GM18861 (cell line): ENCODE results near the gene NEBL.
"Not testable (repeated sequence)": the region's sequence is repeated elsewhere in the genome, so short reads cannot be mapped to it uniquely, and the experiment has no call there.

Experiments
- ATAC-seq: cut with Tn5 transposase; IDR thresholded peaks from one replicate; pipeline ENCODE4 v1.9.1; 2021; ENCODE audit not compliant: unreplicated experiment

Gene NEBL

DNA sequence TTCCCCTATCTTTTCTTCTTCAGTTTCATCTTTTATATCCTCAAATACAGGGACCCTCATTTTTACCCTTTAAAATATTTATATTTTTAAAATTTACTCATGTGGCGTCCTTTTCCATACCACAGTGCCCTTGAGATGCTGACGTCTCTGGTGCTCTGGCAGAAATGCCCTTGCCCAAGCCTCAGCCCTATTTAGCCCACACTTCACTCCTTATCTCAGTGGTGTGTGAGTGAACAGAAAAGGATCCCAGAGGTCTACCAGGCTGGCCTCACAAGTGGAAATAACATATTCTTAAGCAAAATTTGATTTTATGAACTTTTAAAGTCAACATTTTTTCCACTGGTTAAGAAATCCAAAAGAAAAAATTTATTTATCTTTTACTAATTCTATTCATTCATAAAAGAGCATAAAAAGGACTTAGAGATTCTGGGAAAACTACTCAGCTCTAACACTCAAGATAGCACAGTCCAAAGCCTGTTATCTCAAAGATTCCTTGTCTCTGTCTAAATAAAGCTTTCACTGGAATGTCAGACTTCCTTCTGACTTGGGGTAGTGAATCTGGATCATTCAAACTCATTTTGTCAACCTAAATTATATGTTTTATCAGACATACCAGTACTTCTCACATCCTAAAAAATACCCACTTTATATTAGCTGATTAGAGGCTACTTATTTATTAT, at the start of gene NEBL:
NEBL (minus strand) TSS at position 166 of the 680 bp plus-strand sequence; CDS start at position 60, 106 bp downstream.
- no peak for ATAC-seq

DNA sequence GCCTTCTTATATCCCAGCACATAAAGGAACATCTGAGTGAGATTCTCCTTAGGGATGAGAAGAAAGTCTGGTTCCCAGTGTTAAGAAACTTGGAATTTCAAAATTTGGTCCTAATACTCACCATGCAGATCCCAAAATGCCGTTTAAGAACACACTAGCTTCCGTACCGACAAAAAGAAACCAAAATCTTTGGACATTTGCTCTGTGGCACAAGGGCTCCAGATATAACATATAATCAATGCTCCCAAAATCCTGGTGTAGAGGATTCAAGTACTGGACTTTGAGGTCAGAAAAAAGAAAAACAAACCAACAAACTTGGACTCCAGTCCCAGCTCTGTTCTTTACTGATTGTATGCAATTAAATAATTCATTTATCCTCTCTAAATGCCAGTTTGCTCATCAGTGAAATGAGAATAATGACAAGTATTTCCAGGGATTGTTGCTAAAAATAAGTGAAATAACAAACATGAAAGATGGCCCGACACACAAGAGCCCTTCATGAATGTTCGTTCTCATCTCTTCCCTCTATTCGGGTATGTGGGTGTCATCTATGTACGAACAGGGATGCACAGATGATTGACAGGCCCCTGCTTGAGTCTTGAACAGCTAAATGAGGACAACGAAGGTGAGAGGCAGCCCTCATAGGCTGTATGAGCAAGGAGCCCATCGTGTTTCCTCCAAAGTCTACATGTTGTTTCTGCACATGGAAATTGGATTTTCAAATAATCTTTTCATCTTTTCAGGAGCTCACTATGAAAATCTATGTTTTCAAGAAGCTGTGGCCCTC, 48.6 kb upstream of the NEBL start:
- ATAC-seq: no peak

DNA sequence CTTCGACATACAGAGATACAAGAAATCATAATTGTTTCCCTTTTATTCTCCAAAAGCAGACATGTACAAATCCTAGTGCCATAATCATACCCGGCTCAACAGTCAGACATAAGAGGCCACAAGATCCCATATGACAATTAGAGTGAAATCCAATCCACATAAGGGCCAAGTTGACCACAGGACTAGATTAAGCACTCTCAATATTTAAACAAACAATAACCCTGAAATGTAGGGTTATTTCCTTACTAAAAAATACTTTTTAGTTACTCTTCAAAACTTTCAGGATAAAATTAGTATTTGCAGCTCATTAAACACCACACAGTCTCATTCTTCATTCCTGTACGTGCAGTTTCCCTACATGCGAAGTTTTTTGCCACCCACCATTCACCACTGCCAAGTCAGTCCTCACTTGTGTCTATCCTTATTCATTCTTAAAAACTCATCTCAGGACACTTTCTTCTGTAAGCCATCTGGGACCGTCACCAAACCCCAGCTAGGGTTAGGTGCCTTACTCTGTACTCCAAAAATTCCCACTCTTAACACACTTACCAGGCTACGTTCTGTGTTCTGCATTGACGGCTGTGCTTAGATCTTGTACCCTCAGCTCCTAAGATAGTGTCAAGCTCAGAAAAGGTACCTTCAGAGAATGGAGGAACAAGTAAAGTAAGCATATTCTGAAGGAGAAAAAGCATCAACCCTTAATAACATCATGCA, 47.8 kb upstream of the NEBL start:
- no peak for ATAC-seq

GRCh38 chr10:20939414-20939813, 42.3 kb upstream of the NEBL start:
- not testable (repeated sequence) for ATAC-seq

DNA sequence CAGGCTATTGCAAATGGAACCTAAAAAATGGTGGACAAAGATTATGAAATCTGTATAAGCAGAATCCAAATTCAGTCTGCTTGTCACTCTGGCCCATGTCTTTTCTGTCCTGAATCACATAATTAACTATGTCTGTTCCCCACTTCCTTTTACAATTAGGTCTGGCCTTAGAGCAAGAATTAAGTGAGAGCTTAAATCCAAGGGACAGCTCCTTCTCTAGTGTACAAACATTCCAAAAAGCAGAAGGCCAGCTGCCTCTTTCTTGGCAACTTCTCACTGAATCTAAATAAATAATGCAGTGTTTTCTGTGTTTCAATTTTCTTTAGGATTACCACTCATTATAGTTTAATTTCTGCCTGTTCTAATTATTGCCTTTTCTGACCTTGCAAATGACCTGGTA, 39.3 kb upstream of the NEBL start:
- no peak for ATAC-seq

GRCh38 chr10:20935931-20936330, 38.8 kb upstream of the NEBL start:
- ATAC-seq: no peak

DNA sequence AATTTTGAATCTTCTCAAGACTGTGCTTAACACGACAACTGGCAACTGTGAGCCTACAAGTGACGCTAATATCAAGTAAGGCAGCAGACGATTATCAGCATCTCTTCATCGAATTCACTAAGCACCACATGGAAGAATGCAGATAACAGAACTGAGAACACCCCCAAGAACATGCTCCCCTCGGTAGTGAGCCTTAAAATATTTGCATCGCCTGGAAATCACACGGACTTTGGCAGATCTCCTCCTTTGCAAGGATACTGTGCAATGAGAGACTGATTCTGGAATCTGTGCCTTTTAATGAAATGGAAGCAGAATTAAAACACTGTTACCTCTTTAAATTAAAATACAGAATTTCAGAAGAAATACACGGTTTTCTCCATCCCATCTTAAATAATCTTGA, 38.2 kb upstream of the NEBL start:
- no peak for ATAC-seq

DNA sequence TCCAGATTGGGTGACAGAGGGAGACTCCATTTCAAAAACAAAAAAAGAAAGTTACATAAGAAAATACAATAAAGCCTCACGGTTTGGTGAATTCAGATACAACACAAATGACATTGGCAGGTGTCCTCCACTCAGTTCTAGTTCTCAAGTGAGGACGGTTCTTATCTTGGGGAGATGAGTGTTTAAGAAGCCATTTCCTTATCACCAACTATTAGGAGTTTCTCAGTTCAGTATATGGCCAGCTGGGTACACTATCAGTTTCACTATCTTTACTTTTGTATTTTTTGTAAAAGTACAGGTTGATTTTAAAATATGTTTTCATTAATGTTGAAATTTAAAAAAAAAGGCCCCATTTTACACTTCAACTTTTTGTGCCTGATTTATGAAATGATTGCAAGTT, 36.6 kb upstream of the NEBL start:
- no peak for ATAC-seq

GRCh38 chr10:20932606-20933126, 35.6 kb upstream of the NEBL start:
- ATAC-seq: no peak

- ATAC-seq: no peak
Measured at GRCh38 chr10:20931156-20931795, 34.2 kb upstream of the NEBL start.

- ATAC-seq: no peak
Measured at GRCh38 chr10:20927456-20927855, 30.3 kb upstream of the NEBL start.

DNA sequence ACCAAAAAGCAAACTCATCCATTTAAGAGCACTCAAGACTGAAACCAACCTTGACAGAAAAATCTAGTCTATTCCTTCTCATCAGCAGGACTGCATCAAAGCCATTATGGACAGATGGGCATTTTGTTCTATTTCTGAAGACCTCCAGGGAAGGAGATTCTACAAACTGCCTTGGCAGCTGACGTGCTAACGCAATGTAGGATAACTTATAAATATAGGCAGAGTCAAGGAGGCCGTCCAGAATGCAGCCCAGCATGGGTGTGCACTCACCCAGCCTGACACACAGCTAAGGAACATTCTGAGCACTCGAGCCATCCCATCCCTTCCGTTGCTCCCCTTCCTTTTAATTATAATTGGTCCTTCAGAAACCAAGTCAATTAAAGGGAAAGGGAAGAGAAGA, 25.3 kb upstream of the NEBL start:
- ATAC-seq: no peak

- no peak for ATAC-seq
Measured at GRCh38 chr10:20922033-20922432, 24.9 kb upstream of the NEBL start.

DNA sequence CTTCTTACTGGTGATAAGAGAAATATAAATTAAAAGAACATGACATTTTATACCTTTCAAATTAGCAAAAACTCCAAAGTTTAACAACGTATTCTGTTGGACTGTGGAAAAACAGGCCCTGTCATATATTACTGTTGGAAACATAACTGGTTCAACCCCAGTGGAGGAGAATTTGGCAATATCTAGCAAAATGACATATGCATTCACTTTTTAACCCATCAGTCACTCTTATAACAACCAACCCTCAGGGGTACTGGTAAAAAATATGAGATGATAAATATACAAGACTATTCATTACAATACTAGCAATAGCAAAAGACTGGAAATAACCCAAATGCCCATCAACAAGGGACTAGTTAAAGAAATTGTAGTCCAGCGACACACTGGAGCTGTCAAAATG, 22.9 kb upstream of the NEBL start:
- no peak for ATAC-seq

DNA sequence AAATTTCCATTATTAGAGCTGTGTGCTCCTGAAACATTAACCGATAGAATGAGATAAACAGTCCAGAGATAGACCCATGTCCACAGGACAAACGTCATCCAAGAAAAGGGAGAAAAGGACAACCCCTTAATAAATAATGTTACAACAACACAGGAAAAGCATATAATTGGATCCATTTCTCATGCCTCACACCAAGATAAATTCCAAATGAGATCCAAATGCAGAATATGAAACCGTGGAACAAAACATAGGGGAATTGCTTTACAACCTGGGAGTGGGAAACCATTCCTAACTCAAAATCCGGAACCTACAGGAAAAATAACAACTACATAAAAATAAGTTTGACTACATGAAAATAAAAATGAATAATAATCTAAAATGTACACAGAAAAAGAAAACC, 22.4 kb upstream of the NEBL start:
- no peak for ATAC-seq

DNA sequence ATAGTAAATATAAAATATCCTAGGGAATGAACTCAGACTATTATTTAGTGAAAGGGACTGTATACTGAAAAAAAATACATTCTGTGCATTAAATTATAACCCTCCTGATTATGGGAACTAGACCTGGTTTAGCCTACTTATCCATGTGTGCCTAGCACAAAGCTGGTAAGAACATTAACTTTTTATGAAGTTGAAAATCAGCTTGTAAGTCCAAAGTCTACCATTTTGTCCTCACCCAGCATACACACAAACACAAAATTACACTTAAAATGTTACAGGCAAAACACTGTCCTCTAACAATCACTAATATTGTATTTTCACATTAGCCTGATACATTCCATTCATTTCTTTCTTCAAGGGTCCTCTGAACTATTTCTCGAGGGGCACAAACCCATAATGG, 19.9 kb upstream of the NEBL start:
- no peak for ATAC-seq

GRCh38 chr10:20912969-20913368, 15.9 kb upstream of the NEBL start:
- no peak for ATAC-seq

DNA sequence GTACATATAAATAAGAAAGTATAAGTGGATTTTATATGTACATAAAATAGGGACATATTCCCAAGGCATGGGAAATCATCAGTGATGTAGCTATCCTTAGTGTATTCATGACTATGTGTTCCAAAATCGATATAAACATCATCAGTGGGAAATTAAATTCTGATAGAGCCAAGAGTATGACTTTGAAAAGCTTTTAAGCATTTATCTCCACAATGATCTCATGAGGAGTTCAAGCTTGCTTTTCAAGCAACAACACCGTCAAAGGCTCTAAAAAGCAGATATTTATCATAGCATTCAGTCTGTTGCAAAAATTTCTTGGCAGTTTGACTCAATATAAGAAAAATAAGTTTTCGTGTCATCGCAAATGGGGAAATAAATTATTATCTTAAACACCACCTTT, 14.5 kb upstream of the NEBL start:
- ATAC-seq: no peak

DNA sequence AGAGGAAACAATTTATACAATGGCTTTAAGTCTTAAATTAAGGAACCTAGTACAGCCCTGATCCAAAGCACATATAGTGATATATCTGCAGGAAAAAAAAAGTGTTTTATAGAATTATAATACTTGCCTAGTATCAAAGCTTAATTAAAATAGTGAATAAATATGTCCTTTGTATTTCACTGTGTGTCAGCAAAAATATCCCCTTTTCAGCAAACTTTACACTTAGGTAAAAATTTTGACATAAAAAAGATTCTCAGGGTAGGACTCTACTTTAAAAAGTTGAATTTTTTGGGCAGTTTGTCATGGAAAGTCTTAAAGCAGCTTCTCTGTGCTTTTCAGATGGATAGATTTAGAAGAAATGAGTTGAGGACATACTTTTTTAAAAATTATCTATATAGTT, 12.7 kb upstream of the NEBL start:
- no peak for ATAC-seq

DNA sequence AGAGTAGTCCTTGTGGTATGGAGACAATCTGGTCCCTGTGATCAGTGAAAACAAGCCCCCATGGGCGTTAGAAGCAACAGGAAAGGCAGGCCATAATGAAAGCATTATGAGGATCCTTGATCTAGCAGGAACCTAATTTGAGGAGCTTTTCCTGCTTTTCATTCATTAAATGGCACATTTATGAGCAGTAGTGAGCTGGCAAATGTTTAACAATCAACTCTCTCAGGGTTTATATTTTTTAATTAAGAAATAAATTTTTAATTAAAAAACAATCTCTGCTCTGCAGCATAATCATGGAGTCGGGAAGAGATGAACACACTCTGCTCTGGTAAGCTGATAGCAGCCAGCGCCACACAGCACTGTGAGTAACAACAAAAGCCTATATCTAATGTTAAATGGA, 11.3 kb upstream of the NEBL start:
- no peak for ATAC-seq

DNA sequence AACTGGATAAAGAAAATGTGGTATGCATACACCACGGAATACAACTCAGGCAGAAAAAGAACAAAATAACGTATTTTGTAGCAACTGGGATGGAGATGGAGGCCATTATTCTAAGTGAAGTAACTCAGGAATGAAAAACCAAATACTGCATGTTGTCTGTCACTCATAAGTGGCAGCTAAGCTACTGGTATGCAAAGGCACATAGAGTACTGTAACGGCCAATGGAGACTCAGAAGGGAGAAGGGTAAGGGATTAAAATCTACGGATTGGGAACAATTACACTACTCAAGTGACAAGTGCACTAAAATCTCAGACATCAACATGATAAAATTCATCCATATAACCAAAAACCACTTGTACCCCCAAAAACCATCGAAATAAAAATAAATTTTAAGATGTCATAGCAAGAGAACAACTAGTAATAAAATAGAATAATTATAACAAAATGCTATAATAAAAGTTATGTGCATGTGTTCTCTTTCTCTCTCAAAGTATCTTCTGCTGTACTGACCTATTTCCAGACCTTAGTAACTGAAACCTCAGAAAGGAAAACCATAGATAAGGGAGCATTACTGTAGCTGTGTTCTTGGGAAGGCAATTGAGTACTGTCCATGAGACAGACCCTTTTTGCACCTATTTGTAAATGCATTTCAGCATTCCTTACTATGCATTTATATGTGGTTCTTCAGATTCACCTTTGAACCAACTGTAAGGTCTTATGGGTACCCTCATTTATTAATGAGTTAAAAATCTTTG, 6.7 kb upstream of the NEBL start:
- ATAC-seq: no peak
